ENCODE results near the gene RPL35.

The RPL35 gene

DNA sequence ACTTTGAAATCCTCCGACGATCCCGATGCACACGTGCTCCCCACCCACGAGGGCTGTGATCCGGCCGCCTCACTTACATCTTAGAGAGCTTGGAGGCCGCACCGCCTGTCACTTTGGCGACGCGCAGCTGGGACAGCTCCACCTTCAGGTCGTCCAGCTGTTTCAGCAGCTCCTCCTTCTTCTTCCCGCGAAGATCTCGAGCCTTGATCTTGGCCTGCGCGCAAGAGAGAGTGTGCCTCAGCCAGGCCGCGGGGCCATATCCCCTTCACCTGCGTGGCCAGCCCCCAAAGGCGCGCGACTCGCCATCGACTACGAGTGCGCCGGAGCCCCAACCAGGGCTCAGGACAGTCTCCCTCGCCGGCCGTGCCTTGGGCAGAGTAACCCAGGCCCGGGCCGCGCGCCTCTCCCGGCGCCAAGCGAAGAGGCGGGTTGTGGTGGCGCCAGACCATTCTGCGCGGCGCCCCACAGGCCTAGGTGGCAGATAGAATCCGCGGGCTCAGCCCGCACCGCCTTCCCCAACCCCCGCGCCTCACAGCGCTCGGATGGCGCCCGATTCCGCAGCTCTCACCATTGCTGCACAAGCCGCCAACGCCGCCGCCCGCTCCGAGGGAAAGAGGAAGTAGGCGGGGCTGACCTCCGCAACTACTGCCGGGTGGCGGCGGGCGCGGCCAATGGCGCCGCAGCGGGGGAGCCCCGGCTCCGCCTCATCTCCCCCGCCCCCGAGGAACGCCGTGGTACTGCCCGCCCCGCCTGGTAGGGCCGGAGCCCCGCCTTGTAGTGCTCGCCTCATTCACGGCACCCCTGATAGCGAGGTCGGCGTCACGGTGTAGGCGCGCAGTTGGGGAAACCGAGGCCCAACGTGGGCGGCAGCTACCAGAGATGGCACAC is at the start of gene RPL35, which contains the start of gene ARPC5L:
Gene RPL35, minus strand, starts transcription at position 616 of the 888 bp plus-strand sequence. Its CDS starts 45 bp downstream, at position 571.
Gene ARPC5L, plus strand, starts transcription at position 789 of the 888 bp plus-strand sequence. CDS start 7,161 bp downstream, outside the sequence.
- peak; percentile 79 to 80 for DNase-seq

DNA sequence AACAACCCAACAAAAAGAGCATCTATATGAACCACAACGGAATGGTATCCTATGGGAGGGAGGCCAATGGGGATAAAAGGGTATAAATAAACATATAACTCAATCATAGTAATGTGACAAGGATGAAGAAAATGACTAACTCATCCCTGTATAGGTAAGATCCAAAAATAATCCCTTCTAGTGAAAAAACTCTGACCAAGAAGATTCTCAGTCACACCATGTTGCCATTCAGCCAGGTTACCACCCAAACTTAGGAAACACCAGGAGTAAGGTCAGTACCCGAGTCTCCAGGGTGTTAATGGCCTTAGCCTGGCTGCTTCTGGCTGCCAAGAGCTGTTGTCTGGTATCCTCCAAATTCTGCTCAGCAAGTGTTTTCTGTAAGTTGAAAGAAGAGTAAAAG is 46.3 kb upstream of the RPL35 start:
- DNase-seq, result no peak

DNA sequence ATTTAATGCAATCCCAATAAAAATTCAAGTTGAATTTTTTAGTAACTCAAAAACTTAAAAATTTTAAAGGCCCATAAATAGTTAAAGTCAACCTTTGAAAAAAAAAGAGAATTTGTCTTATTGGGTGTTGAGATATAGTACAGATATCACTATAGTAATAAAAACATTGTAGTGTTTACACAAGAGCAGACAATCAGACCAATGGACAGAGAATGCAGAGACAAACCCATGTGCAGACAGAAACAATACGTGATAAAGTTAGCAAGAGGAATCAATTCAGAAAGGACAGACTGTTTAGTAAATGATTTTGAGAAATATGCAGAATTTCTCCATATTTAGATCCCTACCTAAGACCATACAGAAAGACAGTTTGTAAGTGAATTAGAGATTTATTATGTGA is 45.2 kb upstream of the RPL35 start:
- no peak for DNase-seq

DNA sequence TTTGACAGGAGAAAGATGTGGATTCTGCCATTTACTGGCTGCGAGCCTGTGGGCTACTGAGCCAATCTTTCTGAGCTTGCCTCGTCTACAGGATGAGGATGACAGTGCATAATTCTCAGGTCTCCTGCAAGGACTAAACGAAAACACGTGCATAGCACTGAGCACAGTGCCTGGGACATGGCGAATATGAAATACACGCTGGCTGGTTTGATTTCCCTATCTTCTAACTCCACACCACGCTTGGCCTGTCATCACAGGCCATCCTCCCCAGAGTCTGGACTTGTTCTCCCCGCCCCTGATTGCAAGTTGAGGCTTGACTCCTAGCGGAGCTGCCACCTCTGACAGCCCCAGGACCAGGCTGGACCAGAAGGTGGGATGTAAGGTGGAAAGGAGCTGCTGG is 38.1 kb upstream of the RPL35 start:
- no peak for DNase-seq

DNA sequence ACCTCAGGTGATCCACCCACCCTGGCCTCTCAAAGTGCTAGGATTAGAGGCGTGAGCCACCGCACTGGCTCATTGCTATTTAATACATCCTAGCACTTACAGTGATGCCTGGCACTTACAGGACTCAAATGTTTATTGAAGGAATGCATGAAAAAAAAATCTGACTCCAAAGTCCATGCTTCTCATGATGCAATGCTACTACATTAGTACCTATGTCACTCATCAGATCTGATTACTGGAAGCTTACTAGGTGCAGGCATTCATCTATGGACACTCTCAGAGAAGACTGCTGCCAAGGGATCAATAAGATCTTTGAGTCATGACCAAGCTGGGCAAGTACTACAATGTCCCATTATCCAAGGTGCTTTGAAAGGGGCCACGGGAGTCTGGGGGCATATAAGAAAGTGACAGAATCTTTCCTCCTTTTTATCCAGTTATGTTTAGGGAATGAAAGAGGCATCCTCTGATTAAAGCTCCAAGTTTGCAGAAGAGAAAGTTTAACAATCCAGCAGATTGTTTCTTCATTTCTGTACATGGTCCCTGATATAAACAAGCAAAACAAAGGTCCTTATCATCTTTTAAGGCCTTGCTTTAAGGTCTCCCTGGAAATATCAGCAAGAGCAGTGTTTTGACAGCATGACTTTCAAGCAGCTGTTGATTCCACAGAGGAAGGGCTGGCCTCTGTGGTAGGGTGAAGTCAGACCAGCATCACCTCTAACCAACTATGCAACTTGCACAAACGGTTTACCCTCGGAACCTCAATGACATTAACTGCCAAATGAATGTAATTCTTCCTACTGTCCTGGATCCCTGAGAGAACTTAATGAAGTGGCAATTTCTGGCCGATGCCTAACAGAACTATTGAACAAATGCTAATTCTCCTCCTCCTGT is 36.1 kb upstream of the RPL35 start:
- DNase-seq, result no peak

DNA sequence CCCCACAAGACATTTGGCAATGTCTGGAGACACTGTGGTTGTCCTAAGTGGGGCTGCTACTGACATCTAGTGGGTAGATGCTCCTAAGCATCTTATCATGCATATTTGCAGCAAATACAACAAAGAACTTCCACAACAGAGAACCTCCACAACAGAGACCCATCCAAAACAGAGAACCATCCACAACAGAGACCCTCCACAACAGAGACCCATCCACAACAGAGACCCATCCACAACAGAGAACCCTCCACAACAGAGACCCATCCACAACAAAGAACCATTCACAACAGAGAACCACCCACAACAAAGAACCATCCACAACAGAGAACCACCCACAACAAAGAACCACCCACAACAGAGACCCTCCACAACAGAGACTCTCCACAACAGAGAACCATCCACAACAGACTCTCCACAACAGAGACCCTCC is 33.0 kb upstream of the RPL35 start:
- DNase-seq, result peak in 1 of 2 donors; percentile 22

DNA sequence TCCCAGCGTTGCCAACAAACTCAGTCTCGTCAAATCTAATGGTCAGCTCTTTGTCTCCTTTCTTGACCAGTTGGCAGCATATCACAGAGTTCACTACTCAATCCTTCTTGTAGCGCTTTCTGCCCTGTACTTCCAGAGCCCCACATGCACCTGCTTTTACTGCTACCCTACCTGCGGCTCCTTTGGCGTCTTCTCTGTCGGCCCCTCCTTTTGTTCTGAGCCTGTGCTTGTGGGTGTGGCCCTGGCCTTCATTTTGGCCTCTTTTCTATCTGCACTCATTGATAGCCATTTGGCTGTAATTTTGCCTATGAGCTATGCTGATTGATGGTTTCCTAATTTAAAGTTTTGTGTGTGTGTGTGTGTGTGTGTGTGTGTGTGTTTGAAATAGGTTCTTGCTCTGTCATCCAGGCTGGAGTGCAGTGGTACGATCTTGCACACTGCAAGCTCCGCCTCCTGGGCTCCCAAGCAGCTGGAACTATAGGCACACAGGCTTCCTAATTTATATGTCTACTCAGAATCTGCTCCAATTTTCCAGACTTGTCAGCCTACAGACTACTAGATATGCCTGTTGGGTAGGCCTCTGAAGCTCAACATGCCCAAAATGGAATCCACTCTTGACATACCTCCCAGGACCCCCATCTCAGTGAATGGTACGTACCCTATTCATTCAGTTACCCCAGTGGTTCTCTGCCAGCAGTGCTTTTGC is 32.4 kb upstream of the RPL35 start:
- no peak for DNase-seq

DNA sequence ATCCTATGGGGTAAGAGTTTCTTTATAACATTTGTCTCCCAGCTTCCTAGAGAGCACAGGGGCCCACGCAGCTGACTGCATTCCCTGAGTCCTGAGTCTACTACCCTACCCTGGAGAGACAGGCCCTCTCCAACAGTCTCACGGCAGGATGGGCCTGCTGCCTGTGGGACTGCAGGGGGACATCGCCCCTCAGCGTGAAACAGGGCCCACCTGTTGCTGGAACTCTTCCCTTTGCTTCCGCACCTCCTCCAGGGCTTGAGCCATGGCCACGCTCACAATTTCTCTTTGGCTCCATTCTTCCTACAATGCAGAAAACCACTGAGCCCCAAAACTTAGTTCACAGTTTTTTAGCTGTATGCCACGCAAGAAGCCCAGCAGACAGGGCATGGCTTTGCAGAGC is 28.4 kb upstream of the RPL35 start:
- no peak for DNase-seq

DNA sequence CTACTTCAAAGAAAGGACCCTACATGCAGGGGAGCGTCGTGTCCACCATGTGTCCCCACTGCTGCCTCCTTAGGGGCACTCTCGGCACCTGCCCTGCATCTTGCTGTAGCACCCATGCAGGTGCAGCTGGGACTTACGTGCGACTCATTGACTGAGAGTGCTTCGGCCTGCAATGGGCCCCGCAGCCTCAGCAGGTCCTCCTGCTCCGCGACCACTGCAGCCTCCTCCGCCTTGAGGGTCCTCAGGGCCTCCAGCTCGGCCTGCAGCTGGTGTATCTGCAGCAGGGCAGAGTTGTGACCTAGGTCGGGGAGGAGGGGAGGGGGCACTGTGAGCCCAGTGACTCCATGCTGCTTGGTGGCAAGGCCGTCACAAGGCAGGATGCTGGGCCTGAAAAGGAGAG is 27.2 kb upstream of the RPL35 start:
- no peak for DNase-seq

DNA sequence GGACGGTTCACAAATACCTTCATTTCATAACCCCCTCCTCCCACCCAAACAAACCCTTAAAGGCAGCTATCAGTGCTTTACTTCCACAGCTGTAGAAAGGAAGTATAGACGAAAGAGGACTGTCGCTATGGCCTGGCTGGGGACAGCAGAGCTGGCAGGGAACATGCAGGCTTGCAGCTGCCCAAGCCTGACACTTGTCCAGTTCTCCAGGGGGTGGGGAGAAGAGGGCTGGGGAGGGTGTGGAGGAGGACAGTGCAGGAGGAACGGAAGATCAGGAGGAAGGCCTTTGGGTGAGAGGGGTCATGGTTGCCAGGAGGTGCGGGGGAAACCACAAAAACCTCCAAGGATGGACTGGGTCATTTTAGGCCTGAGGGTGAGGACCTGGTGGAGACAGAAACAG is 26.1 kb upstream of the RPL35 start:
- DNase-seq, result no peak

DNA sequence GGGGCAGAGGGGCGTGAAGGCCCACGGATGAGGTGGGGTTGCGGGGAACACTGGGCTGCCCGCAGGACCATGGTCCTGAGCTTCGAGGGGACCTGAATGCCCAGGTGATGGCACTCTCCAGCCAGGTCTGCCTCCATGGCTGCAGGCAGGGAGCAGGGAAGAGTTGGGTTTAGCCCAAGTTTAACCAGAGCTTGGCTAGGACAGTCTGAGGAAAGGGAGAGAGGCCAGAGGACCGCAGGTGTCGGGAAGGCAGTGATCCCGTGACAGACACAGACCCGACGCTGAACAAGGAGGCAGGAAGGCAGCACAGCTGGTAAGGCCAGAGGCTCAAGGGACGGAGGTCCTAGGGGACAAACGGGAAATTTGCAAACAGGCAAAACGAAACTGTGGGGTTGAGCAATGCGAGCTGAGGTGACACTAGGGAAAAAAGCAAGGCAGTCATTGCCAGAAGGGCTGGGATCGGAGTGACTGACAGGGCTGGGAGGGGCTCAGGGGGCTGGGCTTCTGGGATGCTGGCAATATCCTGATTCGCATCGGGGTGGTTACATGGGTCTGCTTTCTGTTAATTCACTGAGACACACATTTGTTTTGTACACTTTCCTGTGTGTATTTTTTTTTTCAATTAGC is 25.2 kb upstream of the RPL35 start:
- no peak for DNase-seq

DNA sequence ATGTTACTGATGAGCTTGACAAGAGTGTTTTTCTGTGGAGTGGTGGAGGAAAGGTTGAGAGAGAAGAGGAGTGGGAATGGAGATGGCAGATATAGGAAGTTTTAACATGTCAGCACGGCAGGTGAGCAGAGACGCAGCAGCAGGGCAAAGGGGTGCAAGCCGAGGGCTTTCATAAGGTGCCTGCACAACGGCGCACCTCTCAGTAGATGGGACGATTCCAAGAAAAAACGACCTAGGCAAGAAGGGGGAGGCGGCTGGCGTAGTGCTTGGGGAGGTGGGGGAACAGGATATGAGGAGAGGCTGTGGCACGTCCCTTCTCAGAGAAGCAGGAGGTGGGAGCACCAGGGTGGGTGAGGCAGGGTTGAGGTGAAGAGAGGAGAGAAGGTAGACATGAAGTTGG is 24.7 kb upstream of the RPL35 start:
- DNase-seq, result no peak

DNA sequence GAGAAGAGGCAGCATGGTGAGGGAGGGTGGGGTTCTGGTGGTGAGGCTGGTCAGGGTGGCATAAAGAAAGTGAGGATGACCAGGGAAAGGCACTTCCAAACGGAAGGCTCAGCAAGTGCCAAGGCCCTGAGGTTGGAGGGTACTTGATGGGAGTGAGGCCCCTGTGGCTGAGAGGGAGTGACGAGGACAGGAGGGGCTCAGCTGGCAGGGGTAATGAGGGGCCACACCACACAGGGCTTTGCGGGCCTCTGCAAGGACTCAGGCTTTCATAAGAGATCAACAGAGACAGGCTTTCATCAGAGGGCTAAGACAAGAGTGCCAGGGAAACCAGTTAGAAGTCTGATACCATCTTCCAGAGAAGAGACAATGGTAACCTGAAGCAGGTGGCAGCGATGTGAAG is 23.8 kb upstream of the RPL35 start:
- DNase-seq, result no peak

DNA sequence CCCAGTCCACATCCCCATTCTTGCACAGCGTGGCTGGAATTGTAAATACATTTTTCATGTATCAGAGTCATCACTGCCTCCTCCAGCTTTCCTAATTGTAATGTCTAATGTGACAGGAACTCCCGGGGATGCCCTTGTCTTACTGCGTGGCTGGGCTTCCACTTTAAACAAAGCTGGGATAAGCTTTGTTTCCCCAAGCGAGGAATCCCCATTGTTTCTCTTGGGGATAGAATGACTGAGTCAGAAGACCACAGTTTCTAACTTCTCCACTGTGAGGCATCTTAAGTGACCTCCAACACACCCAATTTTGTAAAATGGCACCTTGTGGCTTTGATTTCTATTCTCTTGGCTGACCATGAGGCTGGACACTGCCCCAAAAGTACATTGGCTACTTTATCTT is 22.6 kb upstream of the RPL35 start:
- no peak for DNase-seq

DNA sequence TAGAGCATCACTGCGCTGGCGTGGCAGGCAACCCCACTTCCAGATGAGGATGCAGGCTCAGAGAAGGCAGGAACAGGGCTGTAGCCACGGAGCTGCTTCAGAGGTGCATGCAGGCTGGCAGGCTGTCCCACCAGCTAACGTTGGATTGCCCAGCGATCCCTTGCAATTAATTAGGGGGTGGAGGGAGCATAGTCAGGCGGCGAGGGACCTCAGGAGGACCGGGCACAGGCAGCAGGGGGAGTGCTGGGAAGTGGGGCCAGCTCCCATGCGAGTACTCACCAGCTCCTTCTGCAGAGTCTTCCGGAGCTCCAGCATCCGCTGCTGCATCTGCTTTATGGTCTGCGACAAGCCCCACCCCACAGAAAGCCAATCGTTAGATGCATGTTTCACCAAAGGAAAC is 20.5 kb upstream of the RPL35 start:
- no peak for DNase-seq

DNA sequence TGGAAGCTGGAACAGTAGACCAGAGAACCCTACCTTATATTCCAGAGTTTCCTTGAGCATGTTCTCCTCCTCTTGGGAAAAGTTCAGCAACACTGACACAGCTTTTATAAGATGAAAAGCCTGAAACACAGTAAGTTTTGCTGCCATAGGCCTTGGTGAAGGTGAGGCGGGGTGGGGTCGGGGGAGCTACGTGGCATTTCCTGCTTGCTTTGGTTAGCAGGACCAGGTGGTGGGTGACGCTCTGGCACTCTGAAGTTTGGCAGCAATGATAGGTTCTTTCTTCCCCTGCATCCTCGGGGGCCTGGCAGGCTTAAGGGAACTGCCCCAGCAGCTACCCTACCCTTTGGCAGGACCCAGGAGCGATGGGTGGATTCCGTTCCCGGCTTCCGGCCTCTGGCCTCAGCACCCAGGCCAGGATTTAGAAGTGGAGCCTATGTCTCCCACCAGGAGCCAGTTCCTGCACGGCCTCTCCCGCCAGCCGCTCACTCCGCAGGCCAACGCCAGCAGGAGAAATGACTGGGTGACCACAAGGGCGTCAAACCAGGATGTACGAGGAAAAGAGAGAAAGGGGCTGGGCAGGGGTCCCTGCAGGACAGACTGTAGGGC is 19.5 kb upstream of the RPL35 start:
- no peak for DNase-seq

DNA sequence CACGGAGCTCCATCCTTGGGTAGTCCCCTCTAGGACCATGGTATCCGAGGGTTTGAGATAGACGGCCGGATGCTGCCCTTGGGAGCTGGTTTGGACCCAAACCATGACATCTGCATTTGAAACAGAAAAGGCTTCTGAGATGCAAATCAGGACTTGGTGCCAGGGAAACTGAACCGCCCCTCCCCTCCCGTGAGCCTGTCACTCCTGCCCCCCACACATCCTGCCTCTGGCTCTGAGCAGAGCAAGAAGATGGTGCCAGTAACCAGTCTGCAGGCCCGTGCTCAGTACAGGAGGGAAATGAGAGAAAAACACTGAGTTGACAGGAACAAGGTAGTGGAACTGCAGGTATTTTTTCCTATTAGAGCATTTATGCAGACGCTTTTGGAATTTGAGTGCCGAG is 18.7 kb upstream of the RPL35 start:
- DNase-seq, result no peak

DNA sequence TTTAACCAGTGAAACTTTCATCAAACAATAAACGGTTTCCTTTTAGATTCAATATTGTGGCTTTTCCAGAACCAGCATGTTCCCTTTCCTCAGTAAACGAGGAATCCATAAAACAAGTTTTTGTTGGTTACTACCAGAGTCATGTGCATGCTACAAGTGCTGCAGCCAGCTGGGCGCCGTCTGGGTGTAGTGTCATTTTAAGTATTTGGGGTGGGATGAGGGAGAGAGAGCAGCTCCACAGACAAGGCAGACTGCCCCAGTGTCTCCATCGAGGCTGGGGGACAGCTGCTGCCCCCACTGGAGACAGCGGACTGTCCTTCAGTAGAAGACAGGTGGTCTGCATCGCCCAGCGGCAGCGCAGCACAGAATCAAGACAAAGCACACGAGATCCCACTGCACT is 17.5 kb upstream of the RPL35 start:
- DNase-seq, result no peak

DNA sequence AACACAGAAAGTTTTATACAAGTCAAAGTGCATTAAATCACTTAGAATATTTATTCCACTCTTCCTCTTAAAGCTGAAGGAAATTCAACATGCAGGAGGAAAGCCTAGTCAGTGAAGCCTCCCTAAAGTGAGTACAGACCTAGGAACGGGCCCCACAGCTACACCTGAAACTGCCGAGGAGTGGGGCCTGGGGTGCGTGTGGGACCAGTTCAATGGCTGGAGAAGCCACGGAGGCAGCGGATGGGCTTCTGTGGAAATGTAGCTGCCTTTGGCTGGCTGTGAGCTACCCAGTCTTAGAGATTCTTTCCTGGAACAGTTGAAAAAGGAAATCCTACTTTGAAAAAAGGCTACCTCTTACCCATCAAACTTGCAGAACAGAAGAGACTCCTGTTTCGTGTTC is 16.8 kb upstream of the RPL35 start:
- no peak for DNase-seq

DNA sequence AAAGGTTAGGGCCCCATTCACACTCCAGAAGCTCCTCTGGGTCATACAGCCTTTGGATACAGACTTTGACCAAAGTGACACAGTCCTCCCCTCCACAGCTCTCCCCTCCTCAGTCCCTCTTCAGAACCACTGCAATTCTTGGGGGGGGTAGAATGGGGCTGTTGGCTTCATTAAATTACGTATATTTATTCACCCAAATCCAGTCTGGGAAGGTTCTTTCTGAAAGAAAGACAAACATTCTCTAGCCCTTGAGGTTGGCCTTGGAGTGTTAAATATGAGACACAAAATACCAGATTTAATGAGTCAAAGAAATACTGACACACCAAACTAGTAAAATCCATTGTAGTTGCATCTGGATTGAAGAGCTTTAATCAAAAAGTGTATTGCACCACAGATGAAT is 16.3 kb upstream of the RPL35 start:
- DNase-seq, result no peak

DNA sequence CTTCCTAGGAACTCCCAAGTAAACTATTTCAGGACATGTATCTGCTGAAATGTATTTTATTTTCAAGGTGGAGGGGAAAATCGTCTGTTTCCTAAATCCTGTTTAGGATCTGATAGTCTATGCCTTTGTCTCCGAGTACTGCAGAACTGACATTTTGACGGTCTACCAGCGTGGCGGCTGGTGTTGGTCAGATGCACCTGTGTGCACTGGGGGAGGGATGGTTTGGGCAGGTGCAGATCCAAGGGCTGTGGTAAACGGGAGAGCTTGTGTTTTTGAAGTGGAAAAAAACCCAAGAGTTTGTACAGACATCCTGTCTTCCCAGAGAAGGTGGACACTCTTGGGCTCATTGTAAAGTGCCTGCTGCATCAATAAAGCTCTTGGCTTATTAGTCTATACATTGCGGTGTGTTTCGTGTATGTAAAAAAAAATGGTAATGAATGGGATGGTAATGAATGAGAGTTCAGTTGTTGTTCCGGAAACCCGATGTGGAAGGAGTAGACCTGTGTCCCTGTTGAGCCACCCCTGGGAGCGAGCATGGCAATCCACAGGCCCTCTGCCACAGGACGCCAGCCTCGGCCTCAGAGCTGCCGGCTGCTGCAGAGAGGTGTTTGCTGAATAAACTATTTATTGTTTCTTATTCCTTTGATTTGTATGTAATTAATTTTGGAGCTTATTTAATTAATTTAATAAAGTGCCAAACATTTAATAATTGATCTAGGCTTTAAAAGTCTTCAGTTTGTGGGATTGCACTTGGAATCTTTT is 15.4 kb upstream of the RPL35 start:
- DNase-seq, result no peak
